ENCODE results near the gene MSI1. TPM values are rescaled to one million over a fixed set of nuclear protein-coding genes. Genes with fewer than 3 reads are reported as not detected.

The MSI1 gene
- total RNA-seq, 3 donors from 2014 or later (not counting 1 experiment from before 2014, with no cell fraction given): not detected

DNA sequence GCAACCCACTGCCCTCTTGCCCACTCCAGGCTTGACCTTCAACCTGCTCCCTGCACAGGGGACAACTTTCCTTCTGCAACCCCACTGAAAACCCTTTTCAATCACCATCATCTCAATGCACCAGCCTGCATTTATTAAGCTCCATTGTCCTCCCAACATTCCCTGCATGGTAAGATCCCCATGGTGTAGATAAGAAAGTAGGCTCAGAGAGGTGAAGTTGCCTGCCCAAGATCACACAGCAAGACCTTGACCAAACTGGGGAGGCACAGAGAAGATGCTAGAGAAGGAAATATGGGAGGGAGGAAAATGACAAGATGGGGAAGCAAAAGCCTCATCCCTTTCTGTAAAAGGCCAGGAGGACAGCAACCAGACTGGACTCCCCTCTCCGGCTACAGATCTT is 9.8 kb downstream of the MSI1 start:
- Mint-ChIP-seq H3K36me3 (no peaks in the 10 kb centered on the region), H3K27ac (no peak overlapping the region), H3K27me3 (ENCODE audit: low read depth in 2 of 2) (peaks cover 23 to 46% of the 10 kb centered on the region in 2 donors), H3K9me3 (no peaks in the 10 kb centered on the region), H3K4me1 (peaks cover 0 to 9% of the 10 kb centered on the region in 2 donors), H3K4me3 (no peak overlapping the region)
- Histone ChIP-seq H3K36me3 (ENCODE audit: control insufficient read depth, insufficient read depth, low read length) (no peaks in the 10 kb centered on the region), H3K4me1 (ENCODE audit: control insufficient read depth, insufficient read depth, low read length) (no peaks in the 10 kb centered on the region), H3K9me3 (ENCODE audit: control insufficient read depth, insufficient read depth, low read length) (no peaks in the 10 kb centered on the region), H3K27ac (ENCODE audit: low read length) (no peak overlapping the region), H3K27me3 (ENCODE audit: control insufficient read depth, insufficient read depth, low read length) (peaks cover 8% of the 10 kb centered on the region), H3K4me3 (ENCODE audit: low read length) (no peak overlapping the region)
- no peak for DNase-seq
- WGBS (ENCODE audit: insufficient coverage): no CpG with 5 or more reads among the region's 1 CpG
- ATAC-seq: no peak
- TF ChIP-seq, protein P1, sequence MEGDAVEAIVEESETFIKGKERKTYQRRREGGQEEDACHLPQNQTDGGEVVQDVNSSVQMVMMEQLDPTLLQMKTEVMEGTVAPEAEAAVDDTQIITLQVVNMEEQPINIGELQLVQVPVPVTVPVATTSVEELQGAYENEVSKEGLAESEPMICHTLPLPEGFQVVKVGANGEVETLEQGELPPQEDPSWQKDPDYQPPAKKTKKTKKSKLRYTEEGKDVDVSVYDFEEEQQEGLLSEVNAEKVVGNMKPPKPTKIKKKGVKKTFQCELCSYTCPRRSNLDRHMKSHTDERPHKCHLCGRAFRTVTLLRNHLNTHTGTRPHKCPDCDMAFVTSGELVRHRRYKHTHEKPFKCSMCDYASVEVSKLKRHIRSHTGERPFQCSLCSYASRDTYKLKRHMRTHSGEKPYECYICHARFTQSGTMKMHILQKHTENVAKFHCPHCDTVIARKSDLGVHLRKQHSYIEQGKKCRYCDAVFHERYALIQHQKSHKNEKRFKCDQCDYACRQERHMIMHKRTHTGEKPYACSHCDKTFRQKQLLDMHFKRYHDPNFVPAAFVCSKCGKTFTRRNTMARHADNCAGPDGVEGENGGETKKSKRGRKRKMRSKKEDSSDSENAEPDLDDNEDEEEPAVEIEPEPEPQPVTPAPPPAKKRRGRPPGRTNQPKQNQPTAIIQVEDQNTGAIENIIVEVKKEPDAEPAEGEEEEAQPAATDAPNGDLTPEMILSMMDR (IDR thresholded peaks at IDR 0.05): no peak
- intact Hi-C loops (cut with micrococcal nuclease): loop anchor here (5.0 kb wide), 1 partner anchor 353 kb away; the partner anchor contains the start of gene UNC119B

DNA sequence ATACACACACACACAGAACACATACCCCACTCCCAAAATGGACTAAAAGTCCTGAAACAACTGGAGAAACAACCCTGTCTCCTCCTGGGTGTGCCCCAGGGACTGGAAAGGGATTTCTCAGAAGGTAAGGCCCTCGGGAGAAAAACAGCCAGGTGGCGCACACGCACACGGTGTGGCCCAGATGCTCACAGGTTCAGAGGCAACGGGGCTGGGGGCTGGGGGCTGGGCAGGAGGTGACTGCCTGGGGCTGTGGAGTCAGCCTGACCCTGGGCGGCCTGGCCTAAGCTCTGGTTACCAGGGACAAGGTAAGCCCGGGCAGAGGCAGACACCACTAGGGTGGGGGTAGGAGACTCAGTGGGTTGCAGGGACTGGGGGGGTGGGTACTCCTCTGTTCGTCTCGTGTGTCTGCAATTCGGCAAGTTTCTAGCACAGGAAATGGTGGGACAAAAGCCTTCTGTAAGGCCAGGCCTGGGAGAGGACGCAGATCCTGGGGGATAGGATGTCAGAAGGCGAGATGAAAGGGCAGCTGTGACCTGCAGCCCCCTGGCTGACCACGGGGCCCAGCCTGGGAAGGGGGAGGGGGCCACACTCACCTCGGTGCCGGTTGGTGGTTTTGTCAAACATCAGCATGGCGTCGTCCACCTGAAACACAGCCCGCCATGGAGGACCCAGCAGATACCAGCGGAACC is 10.4 kb downstream of the MSI1 start:
- DNase-seq (no peak), ATAC-seq (no peak)
- Mint-ChIP-seq H3K4me1 (peaks cover 0 to 9% of the 10 kb centered on the region in 2 donors), H3K27ac (no peak overlapping the region), H3K36me3 (no peaks in the 10 kb centered on the region), H3K4me3 (no peak overlapping the region), H3K9me3 (no peaks in the 10 kb centered on the region), H3K27me3 (ENCODE audit: low read depth in 2 of 2) (peaks cover 17 to 41% of the 10 kb centered on the region in 2 donors)
- 57% methylated on average over 19 of the region's 19 CpGs for WGBS (ENCODE audit: insufficient coverage)
- peaks cover 8% of the 10 kb centered on the region for H3K27me3 ChIP-seq (ENCODE audit: control insufficient read depth, insufficient read depth, low read length)
- H3K4me1 ChIP-seq (ENCODE audit: control insufficient read depth, insufficient read depth, low read length): no peaks in the 10 kb centered on the region
- H3K27ac ChIP-seq (ENCODE audit: low read length): no peak overlapping the region
- H3K4me3 ChIP-seq (ENCODE audit: low read length): no peak overlapping the region
- no peaks in the 10 kb centered on the region for H3K36me3 ChIP-seq (ENCODE audit: control insufficient read depth, insufficient read depth, low read length)
- TF ChIP-seq, protein P1 (IDR thresholded peaks at IDR 0.05): no peak
- intact Hi-C loops (cut with micrococcal nuclease): loop anchor here (5.0 kb wide), 1 partner anchor 354 kb away; the partner anchor contains the start of gene UNC119B
- H3K9me3 ChIP-seq (ENCODE audit: control insufficient read depth, insufficient read depth, low read length): no peaks in the 10 kb centered on the region

DNA sequence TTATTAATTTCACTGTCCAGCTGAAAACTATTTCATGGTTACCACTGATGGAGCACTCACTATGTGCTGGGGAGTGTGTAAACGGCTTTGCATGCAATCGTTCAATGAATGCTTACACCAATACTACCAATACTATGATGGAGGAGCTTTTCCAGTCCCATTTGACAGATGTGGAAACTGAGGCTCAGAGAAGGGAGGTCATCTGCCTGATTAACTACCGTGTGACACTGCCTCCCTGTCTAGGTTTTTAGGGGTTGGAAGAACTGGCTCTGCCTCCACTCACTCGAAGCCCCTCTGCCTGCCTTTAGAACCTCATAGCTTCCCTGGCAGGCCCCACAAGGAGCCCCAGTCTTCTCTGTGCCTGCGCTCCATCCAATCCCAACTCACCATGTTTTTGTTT is 11.9 kb downstream of the MSI1 start:
- ATAC-seq: no peak
- Histone ChIP-seq H3K27me3 (ENCODE audit: control insufficient read depth, insufficient read depth, low read length) (peaks cover 8% of the 10 kb centered on the region), H3K4me3 (ENCODE audit: low read length) (no peak overlapping the region), H3K27ac (ENCODE audit: low read length) (no peak overlapping the region), H3K4me1 (ENCODE audit: control insufficient read depth, insufficient read depth, low read length) (no peaks in the 10 kb centered on the region), H3K9me3 (ENCODE audit: control insufficient read depth, insufficient read depth, low read length) (no peaks in the 10 kb centered on the region), H3K36me3 (ENCODE audit: control insufficient read depth, insufficient read depth, low read length) (no peaks in the 10 kb centered on the region)
- H3K27ac Mint-ChIP-seq: no peak overlapping the region
- TF ChIP-seq, protein P1 (IDR thresholded peaks at IDR 0.05): no peak
- H3K36me3 Mint-ChIP-seq: no peaks in the 10 kb centered on the region
- no peak overlapping the region for H3K4me3 Mint-ChIP-seq
- H3K27me3 Mint-ChIP-seq (ENCODE audit: low read depth in 2 of 2): peaks cover 3 to 27% of the 10 kb centered on the region in 2 donors
- no peaks in the 10 kb centered on the region for H3K9me3 Mint-ChIP-seq
- 77% methylated on average over 3 of the region's 5 CpGs for WGBS (ENCODE audit: insufficient coverage)
- peaks cover 0 to 5% of the 10 kb centered on the region in 2 donors for H3K4me1 Mint-ChIP-seq
- intact Hi-C loops (cut with micrococcal nuclease): loop anchor here (5.0 kb wide), 1 partner anchor 355 kb away; the partner anchor contains the start of gene UNC119B
- no peak for DNase-seq

Data from natural killer cell (primary cell).